ENCODE measurements around the gene MAPK1. TPM values are rescaled to one million over a fixed set of nuclear protein-coding genes. Genes with fewer than 3 reads are reported as not detected.
"Not testable (repeated sequence)": the region's sequence is repeated elsewhere in the genome, so short reads cannot be mapped to it uniquely, and the experiment has no call there.

The MAPK1 gene
- total RNA-seq, 1 donor from 2014 or later = 150 TPM

DNA sequence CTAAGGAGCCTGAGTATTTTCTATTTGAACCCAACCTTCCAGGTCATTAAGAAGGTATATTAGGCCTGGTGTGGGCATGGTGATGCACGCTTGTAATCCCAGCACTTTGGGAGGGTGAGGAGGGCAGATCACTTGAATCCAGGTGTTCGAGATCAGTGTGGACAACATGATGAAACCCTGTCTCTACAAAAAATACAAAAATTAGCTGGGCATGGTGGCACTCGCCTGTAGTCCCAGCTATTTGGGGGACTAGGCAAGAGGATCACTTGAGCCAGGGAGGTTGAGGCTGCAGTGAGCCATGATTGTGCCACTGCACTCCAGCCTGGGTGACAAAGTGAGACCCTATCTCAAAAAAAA lies 50.0 kb downstream of the MAPK1 start:
- not testable (repeated sequence) for H3K9me3 Mint-ChIP-seq; H3K27me3 Mint-ChIP-seq (ENCODE audit: low read depth); DNase-seq (ENCODE audit: low spot score)
- Mint-ChIP-seq H3K4me3 (ENCODE audit: low read depth) (peak overlapping the region; percentile 68), H3K4me1 (ENCODE audit: low read depth) (peaks cover 51% of the 10 kb centered on the region), H3K36me3 (ENCODE audit: low read depth) (peaks cover 38% of the 10 kb centered on the region), H3K27ac (peak overlapping the region; percentile 88)
- intact Hi-C loops (cut with micrococcal nuclease) = loop anchor here (2.0 to 5.0 kb wide), 2 partner anchors 27 to 80 kb away; partner anchors contain the start of gene YPEL1

DNA sequence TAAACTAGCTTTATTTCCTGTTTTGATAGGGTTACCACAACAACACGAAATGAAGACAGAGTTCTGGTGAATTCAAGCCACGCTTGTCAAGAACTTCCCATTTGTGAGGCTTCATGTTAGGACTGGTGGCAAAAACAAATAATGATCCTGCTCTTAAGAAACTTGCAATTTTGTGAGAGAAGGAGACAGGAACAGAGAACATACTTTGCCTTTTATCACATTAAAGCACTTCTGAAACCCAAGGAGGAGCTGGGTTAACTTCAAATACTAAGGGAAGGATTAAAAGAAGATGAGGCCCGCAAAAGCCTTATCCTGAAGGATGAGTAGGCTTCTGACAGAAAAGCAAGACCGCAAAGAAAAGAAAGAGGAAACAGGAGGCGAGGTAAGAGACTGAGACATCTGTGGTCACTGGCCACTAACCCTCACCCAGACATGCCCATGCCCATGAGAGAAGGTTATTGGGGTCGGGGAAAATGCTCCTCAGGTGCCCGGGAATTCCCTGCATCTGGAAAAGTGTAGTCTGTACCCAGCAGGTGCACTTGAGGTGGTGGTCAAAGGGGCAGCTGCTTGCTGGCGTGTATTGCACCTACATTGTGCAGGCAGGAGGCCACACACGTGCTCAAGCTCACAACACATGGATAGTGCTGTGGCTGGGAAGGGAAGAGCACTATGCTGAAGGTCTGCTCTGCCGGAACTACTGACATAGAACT lies 50.5 kb downstream of the MAPK1 start:
- H3K27me3 Mint-ChIP-seq (ENCODE audit: low read depth) = no peaks in the 10 kb centered on the region
- peak; percentile 24 for DNase-seq (ENCODE audit: low spot score)
- peaks cover 54% of the 10 kb centered on the region for H3K4me1 Mint-ChIP-seq (ENCODE audit: low read depth)
- peak overlapping the region; percentile 88 for H3K27ac Mint-ChIP-seq
- intact Hi-C loops (cut with micrococcal nuclease) = loop anchor here (1.0 to 5.0 kb wide), 4 partner anchors 26 to 80 kb away; partner anchors contain the start of gene YPEL1
- H3K9me3 Mint-ChIP-seq = no peaks in the 10 kb centered on the region
- H3K36me3 Mint-ChIP-seq (ENCODE audit: low read depth) = peaks cover 41% of the 10 kb centered on the region
- peak overlapping the region; percentile 68 for H3K4me3 Mint-ChIP-seq (ENCODE audit: low read depth)

DNA sequence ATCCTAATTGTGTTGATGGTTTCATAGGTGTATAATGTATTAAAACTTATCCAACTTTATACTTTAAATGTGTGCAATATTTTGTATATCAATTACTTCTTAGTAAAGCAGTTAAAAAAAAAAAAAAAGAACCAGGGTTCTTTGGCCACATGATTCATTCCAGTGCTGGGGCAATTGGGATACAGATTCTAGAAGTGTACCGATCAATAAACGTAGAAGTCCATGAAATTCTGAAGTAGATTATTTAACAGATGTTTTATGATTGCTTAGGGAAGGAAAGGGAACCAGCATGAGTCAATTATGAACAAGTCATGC lies 51.0 kb downstream of the MAPK1 start:
- intact Hi-C loops (cut with micrococcal nuclease) = loop anchor here (1.0 to 5.0 kb wide), 4 partner anchors 26 to 79 kb away; partner anchors contain the start of gene YPEL1
- no peak for DNase-seq (ENCODE audit: low spot score)
- Mint-ChIP-seq H3K4me1 (ENCODE audit: low read depth) (peaks cover 55% of the 10 kb centered on the region), H3K36me3 (ENCODE audit: low read depth) (peaks cover 42% of the 10 kb centered on the region), H3K27me3 (ENCODE audit: low read depth) (no peaks in the 10 kb centered on the region), H3K4me3 (ENCODE audit: low read depth) (peak overlapping the region; percentile 68), H3K9me3 (no peaks in the 10 kb centered on the region), H3K27ac (peak overlapping the region; percentile 88)

DNA sequence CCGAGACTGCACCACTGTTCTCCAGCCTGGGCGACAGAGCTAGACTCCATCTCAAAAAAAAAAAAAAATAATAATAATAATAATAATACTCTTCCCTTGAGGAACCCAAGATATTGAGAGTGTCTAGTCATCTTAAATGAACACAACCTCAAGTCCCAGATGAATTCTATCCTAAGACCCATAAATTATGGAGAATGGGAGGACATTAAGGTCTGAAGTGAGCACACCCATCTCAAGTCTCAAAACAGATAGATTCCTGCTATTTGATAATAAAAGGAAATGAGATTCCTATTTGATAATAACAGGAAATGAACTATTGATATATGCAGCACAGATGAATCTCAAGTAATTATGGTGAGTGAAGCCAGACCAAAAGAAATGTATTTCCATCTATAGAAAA lies 51.5 kb downstream of the MAPK1 start:
- H3K27me3 Mint-ChIP-seq (ENCODE audit: low read depth) = no peaks in the 10 kb centered on the region
- no peak overlapping the region for H3K27ac Mint-ChIP-seq
- H3K4me3 Mint-ChIP-seq (ENCODE audit: low read depth) = no peak overlapping the region
- H3K4me1 Mint-ChIP-seq (ENCODE audit: low read depth) = peaks cover 53% of the 10 kb centered on the region
- no peak for DNase-seq (ENCODE audit: low spot score)
- peaks cover 41% of the 10 kb centered on the region for H3K36me3 Mint-ChIP-seq (ENCODE audit: low read depth)
- intact Hi-C loops (cut with micrococcal nuclease) = loop anchor here (1.0 to 5.0 kb wide), 4 partner anchors 25 to 79 kb away; partner anchors contain the start of gene YPEL1
- H3K9me3 Mint-ChIP-seq = no peaks in the 10 kb centered on the region

DNA sequence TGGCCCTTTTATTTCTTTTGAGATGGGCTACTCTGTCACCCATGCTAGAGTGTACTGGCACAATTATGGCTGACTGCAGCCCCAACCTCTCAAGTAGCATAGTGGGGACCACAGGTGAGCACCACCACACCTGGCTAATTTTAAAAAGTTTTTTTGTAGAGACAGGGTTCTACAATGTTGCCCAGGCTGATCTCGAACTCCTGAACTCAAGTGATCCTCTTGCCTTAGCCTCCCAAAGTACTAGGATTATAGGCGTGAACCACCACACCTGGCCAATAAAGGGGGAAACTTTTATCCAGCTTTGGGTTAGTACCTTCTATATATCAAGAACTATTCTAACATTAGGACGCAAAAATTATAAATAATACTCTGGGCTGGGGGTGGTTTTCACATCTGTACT lies 52.1 kb downstream of the MAPK1 start:
- intact Hi-C loops (cut with micrococcal nuclease) = loop anchor here (5.0 kb wide), 1 partner anchor 78 kb away; the partner anchor contains the start of gene YPEL1
- H3K9me3 Mint-ChIP-seq = no peaks in the 10 kb centered on the region
- no peak overlapping the region for H3K27ac Mint-ChIP-seq
- H3K36me3 Mint-ChIP-seq (ENCODE audit: low read depth) = peaks cover 45% of the 10 kb centered on the region
- no peaks in the 10 kb centered on the region for H3K27me3 Mint-ChIP-seq (ENCODE audit: low read depth)
- H3K4me1 Mint-ChIP-seq (ENCODE audit: low read depth) = peaks cover 52% of the 10 kb centered on the region
- no peak overlapping the region for H3K4me3 Mint-ChIP-seq (ENCODE audit: low read depth)
- no peak for DNase-seq (ENCODE audit: low spot score)

DNA sequence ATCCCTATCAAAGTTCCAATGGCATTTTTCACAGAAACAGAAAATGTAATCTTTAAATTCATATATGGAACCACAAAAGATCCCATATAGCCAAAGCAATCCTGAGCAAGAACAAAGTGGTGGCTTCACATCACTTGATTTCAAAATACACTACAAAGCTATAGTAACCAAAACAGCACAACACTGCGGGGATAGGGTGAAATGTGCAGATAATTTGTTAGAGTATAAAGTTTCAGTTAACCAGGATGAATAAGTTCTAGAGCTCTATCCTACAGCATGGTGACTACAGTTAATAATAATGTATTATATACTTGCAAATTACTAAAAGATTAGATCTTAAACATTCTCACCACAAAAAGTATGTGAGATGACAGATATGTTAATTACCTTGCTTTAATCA lies 55.5 kb downstream of the MAPK1 start:
- Mint-ChIP-seq H3K4me3 (ENCODE audit: low read depth) (no peak overlapping the region), H3K9me3 (no peaks in the 10 kb centered on the region), H3K36me3 (ENCODE audit: low read depth) (peaks cover 44% of the 10 kb centered on the region), H3K27ac (no peak overlapping the region), H3K4me1 (ENCODE audit: low read depth) (peaks cover 39% of the 10 kb centered on the region), H3K27me3 (ENCODE audit: low read depth) (no peaks in the 10 kb centered on the region)
- no peak for DNase-seq (ENCODE audit: low spot score)
- intact Hi-C loops (cut with micrococcal nuclease) = no loop called here

DNA sequence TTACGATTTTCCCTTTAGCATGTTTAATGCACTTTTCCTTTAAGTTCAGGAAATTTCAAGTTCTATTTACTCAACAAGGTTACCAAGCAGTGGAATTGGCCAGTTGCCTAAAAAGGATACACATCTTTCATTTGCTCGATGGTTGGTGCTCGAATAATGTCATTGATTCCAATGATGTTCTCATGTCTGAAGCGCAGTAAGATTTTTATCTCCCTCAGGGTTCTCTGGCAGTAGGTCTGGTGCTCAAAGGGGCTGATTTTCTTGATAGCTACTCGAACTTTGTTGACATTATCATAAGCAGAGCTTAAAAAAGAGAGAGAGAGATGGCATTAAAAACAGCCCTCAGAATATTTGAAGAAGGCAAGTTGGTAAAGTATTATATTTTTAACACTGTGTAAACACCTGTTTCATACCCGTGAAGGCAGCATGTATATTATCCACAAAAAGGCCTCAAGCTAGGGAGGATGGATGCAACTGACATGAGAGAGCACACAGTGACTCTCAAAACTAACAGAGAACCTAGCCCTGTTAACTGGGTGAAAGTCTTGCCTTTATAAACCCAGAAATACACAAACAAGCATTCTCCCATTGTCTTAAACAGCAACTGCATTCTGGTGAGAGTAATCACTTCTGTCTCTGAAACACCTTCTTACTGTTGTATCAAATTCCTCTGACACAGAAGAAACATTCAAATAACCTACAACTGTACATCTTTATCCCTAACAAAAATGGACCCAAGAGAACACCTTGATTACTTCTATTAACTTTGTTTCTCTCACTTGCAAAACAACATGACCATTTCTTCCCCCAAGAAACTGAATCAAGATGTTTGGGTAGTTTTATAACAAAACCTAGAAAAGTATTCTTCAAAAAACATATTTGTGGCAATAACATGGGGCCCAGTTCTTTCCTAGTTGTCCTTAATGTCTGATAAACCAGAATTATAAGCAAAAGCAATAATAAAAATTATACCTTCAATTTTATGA lies 59.6 kb downstream of the MAPK1 start:
- H3K36me3 Mint-ChIP-seq (ENCODE audit: low read depth) = peaks cover 66% of the 10 kb centered on the region
- peak overlapping the region; percentile 5 for H3K27ac Mint-ChIP-seq
- peaks cover 29% of the 10 kb centered on the region for H3K4me1 Mint-ChIP-seq (ENCODE audit: low read depth)
- no peaks in the 10 kb centered on the region for H3K27me3 Mint-ChIP-seq (ENCODE audit: low read depth)
- intact Hi-C loops (cut with micrococcal nuclease) = no loop called here
- DNase-seq (ENCODE audit: low spot score) = no peak
- H3K9me3 Mint-ChIP-seq = no peaks in the 10 kb centered on the region
- H3K4me3 Mint-ChIP-seq (ENCODE audit: low read depth) = no peak overlapping the region

DNA sequence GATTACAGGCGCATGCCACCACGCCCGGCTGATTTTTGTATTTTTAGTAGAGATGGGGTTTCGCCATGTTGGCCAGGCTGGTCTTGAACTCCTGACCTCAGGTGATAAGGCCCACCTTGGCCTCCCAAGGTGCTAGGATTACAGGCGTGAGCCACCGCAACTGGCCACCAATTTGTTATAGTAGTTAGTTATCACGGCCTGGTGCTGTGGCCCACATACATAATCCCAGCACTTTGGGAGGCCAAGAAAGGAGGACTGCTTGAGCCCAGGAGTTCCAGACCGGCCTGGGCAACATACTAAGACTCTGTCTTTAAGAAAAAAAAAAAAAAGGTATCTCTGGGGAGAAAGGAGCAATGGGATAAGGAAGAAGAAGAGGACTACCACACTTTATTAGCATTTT lies 62.1 kb downstream of the MAPK1 start:
- H3K27ac Mint-ChIP-seq; intact Hi-C loops (cut with micrococcal nuclease); H3K27me3 Mint-ChIP-seq (ENCODE audit: low read depth); H3K4me3 Mint-ChIP-seq (ENCODE audit: low read depth); DNase-seq (ENCODE audit: low spot score); H3K9me3 Mint-ChIP-seq: not testable (repeated sequence)
- Mint-ChIP-seq H3K36me3 (ENCODE audit: low read depth) (peaks cover 74% of the 10 kb centered on the region), H3K4me1 (ENCODE audit: low read depth) (peaks cover 24% of the 10 kb centered on the region)

DNA sequence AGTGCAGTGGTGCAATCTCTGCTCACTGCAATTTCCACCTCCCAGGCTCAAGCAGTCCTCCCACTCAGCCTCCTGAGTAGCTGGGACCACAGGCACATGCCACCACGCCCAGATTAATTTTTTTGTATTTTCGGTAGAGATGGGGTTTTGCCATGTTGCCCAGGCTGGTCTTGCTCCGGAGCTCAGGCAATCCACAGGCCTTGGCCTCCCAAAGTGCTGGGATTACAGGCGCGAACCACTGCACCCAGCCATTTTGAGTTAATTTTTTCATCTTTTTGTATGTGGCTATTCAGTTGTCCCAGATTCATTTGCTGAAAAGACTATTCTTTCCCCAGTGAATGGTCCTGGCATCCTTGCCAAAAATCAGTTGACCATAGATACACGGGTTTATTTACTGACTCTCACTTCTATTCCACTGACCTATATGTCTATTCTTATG lies 63.6 kb downstream of the MAPK1 start:
- no peaks in the 10 kb centered on the region for H3K9me3 Mint-ChIP-seq

DNA sequence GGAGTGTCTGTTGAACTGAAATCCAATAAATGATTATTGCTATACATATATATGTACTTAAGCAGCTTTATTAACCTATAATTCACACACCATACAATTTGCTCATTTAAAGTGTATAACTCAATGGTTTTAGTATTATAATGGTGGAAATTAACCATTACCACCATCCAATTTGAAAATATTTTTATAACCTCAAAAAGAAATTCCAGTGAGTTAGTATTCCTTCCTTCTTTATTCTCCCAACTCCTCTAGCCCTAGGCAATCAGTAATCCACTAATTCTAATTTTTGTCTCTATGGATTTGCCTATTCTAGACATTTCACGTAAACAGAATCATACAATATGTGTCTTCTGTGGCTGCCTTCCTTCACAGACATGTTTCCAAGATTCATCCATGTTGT lies 64.8 kb downstream of the MAPK1 start:
- Mint-ChIP-seq H3K4me3 (ENCODE audit: low read depth) (no peak overlapping the region), H3K27me3 (ENCODE audit: low read depth) (no peaks in the 10 kb centered on the region), H3K36me3 (ENCODE audit: low read depth) (peaks cover 83% of the 10 kb centered on the region), H3K27ac (no peak overlapping the region), H3K9me3 (no peaks in the 10 kb centered on the region), H3K4me1 (ENCODE audit: low read depth) (peaks cover 15% of the 10 kb centered on the region)
- DNase-seq (ENCODE audit: low spot score) = no peak
- intact Hi-C loops (cut with micrococcal nuclease) = no loop called here

More for the DNA sequence above, 63.6 kb downstream of the MAPK1 start:
- Mint-ChIP-seq H3K4me1 (ENCODE audit: low read depth) (peaks cover 21% of the 10 kb centered on the region), H3K27me3 (ENCODE audit: low read depth) (no peaks in the 10 kb centered on the region), H3K4me3 (ENCODE audit: low read depth) (no peak overlapping the region), H3K36me3 (ENCODE audit: low read depth) (peaks cover 81% of the 10 kb centered on the region), H3K27ac (no peak overlapping the region)
- intact Hi-C loops (cut with micrococcal nuclease) = no loop called here
- DNase-seq (ENCODE audit: low spot score) = no peak

DNA sequence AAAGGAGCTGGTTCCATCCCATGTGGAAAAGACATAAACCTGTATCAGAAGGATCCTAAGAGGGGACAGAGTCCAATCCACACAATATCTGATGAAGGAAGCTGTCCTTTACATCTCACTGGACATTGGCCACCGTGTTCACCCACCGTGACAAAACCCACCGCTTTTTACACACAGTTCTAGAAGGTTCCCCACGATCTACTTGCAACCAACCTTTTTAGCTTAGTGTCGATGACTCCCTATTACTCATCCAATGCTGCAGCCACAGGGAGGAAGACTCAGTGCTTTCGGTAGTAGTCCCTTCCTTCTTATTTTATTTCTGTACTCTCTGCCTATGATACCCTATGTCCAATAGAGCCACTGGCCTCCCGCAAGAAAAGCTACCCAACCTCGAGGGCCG lies 65.4 kb downstream of the MAPK1 start:
- no peak for DNase-seq (ENCODE audit: low spot score)
- H3K9me3 Mint-ChIP-seq = no peaks in the 10 kb centered on the region
- no peaks in the 10 kb centered on the region for H3K27me3 Mint-ChIP-seq (ENCODE audit: low read depth)
- no peak overlapping the region for H3K4me3 Mint-ChIP-seq (ENCODE audit: low read depth)
- intact Hi-C loops (cut with micrococcal nuclease) = no loop called here
- H3K27ac Mint-ChIP-seq = no peak overlapping the region
- peaks cover 9% of the 10 kb centered on the region for H3K4me1 Mint-ChIP-seq (ENCODE audit: low read depth)
- peaks cover 83% of the 10 kb centered on the region for H3K36me3 Mint-ChIP-seq (ENCODE audit: low read depth)

DNA sequence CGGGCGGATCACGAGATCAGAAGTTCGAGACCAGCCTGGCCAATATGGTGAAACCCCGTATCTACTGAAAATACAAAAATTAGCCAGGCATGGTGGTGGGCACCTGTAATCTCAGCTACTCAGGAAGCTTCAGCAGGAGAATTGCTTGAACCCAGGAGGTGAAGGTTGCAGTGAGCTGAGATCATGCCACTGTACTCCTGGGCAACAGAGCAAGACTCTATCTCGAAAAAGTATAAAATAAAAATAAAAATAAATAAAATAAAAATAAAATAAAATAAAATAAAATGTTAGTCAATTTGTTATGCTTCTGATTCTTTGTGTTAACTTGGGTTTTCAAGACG lies 66.2 kb downstream of the MAPK1 start:
- intact Hi-C loops (cut with micrococcal nuclease); H3K27me3 Mint-ChIP-seq (ENCODE audit: low read depth); H3K9me3 Mint-ChIP-seq; H3K4me3 Mint-ChIP-seq (ENCODE audit: low read depth); H3K27ac Mint-ChIP-seq; H3K4me1 Mint-ChIP-seq (ENCODE audit: low read depth); DNase-seq (ENCODE audit: low spot score): not testable (repeated sequence)
- peaks cover 82% of the 10 kb centered on the region for H3K36me3 Mint-ChIP-seq (ENCODE audit: low read depth)
